ENCODE data around the gene PRKACA.
"Not testable (repeated sequence)": the region's sequence is repeated elsewhere in the genome, so short reads cannot be mapped to it uniquely, and the experiment has no call there.

PRKACA gene

GRCh38 chr19:14063105-14063504 is 54.5 kb downstream of the PRKACA start:
- no peak for DNase-seq

GRCh38 chr19:14062558-14062855 is 55.1 kb downstream of the PRKACA start:
- no peak for DNase-seq

GRCh38 chr19:14061751-14062557 is 55.6 kb downstream of the PRKACA start, which contains the start of gene PALM3:
Gene PALM3, minus strand, starts transcription at chr19:14062076. Its CDS starts 96 bp downstream, at chr19:14061980.
- no peak for DNase-seq

- DNase-seq = no peak
These were observed 56.3 kb downstream of the PRKACA start for GRCh38 chr19:14061081-14061749.

GRCh38 chr19:14059652-14060155 is 57.9 kb downstream of the PRKACA start:
- no peak for DNase-seq

- no peak for DNase-seq
These were observed 58.5 kb downstream of the PRKACA start for GRCh38 chr19:14059093-14059480.

- DNase-seq = no peak
These were observed 59.1 kb downstream of the PRKACA start for GRCh38 chr19:14058182-14059092.

- no peak for DNase-seq
These were observed 60.7 kb downstream of the PRKACA start for GRCh38 chr19:14056741-14057356.

GRCh38 chr19:14056069-14056666 is 61.4 kb downstream of the PRKACA start:
- DNase-seq = no peak

GRCh38 chr19:14055396-14055795 is 62.2 kb downstream of the PRKACA start:
- DNase-seq = no peak

- no peak for DNase-seq
These were observed 62.8 kb downstream of the PRKACA start for GRCh38 chr19:14054721-14055120.

GRCh38 chr19:14054099-14054498 is 63.5 kb downstream of the PRKACA start:
- DNase-seq = no peak

GRCh38 chr19:14053500-14053899 is 64.1 kb downstream of the PRKACA start:
- no peak for DNase-seq

- no peak for DNase-seq
These were observed 64.5 kb downstream of the PRKACA start for GRCh38 chr19:14053032-14053431.

GRCh38 chr19:14052470-14052869 is 65.1 kb downstream of the PRKACA start:
- no peak for DNase-seq

GRCh38 chr19:14051980-14052379 is 65.6 kb downstream of the PRKACA start:
- no peak for DNase-seq

GRCh38 chr19:14050961-14051360 is 66.6 kb downstream of the PRKACA start:
- not testable (repeated sequence) for DNase-seq

- no peak for DNase-seq
These were observed 67.0 kb downstream of the PRKACA start for GRCh38 chr19:14050512-14050911.

GRCh38 chr19:14048443-14049153 is 69.0 kb downstream of the PRKACA start:
- no peak for DNase-seq

GRCh38 chr19:14047866-14048265 is 69.7 kb downstream of the PRKACA start:
- DNase-seq = not testable (repeated sequence)
